NCI-H2196 (cell line): ENCODE results near the gene TOR4A.
"Not testable (repeated sequence)": the region's sequence is repeated elsewhere in the genome, so short reads cannot be mapped to it uniquely, and the experiment has no call there.

Experiments used
- DNase-seq: peaks from one replicate; lab custom pipeline; 2025; ENCODE audit not compliant: unreplicated experiment; lab: John Stamatoyannopoulos, UW

TOR4A gene

GRCh38 chr9:137315581-137316011 is 38.1 kb downstream of the TOR4A start:
- no peak for DNase-seq

GRCh38 chr9:137316012-137316981 is 38.8 kb downstream of the TOR4A start:
- DNase-seq: no peak

GRCh38 chr9:137317021-137317717 is 39.6 kb downstream of the TOR4A start:
- no peak for DNase-seq

- DNase-seq: no peak
Measured at GRCh38 chr9:137317718-137318511, 40.4 kb downstream of the TOR4A start.

GRCh38 chr9:137318602-137319001 is 41.1 kb downstream of the TOR4A start:
- no peak for DNase-seq

- DNase-seq: no peak
Measured at GRCh38 chr9:137319011-137319738, 41.6 kb downstream of the TOR4A start.

- no peak for DNase-seq
Measured at GRCh38 chr9:137319739-137320551, 42.4 kb downstream of the TOR4A start.

GRCh38 chr9:137320555-137321384 is 43.2 kb downstream of the TOR4A start:
- no peak for DNase-seq

- no peak for DNase-seq
Measured at GRCh38 chr9:137321726-137322361, 44.3 kb downstream of the TOR4A start.

- no peak for DNase-seq
Measured at GRCh38 chr9:137323531-137324331, 46.2 kb downstream of the TOR4A start.

- DNase-seq: no peak
Measured at GRCh38 chr9:137325124-137325523, 47.6 kb downstream of the TOR4A start.

GRCh38 chr9:137325799-137326198 is 48.3 kb downstream of the TOR4A start:
- no peak for DNase-seq

- no peak for DNase-seq
Measured at GRCh38 chr9:137326445-137327065, 49.0 kb downstream of the TOR4A start.

- DNase-seq: not testable (repeated sequence)
Measured at GRCh38 chr9:137327641-137328550, 50.4 kb downstream of the TOR4A start.

- not testable (repeated sequence) for DNase-seq
Measured at GRCh38 chr9:137329590-137329989, 52.1 kb downstream of the TOR4A start.

- DNase-seq: no peak
Measured at GRCh38 chr9:137330689-137331088, 53.2 kb downstream of the TOR4A start.
